Upper lobe of right lung (tissue), 1 donor: ENCODE data around the gene ATXN7. TPM values are rescaled to one million over a fixed set of nuclear protein-coding genes. Genes with fewer than 3 reads are reported as not detected.

Source experiments
- ATAC-seq: fragments of 200-7000 bp; cut with Tn5 transposase; one replicate; pipeline ENCODE4 v1.9.1; 2020; ENCODE audit warnings: mild to moderate bottlenecking, moderate library complexity
- DNase-seq: peaks from one replicate; pipeline ENCODE4 v3.0.0-alpha.2; 2020
- H3K27ac ChIP-seq: fragments of 200-600 bp; one replicate; pipeline ENCODE4 v1.8.0; 2022
- H3K27me3 ChIP-seq: fragments of 200-600 bp; one replicate; pipeline ENCODE4 v1.8.0; 2022; ENCODE audit warnings: mild to moderate bottlenecking
- H3K36me3 ChIP-seq: fragments of 200-600 bp; one replicate; pipeline ENCODE4 v1.8.0; 2022
- H3K4me1 ChIP-seq: fragments of 200-600 bp; one replicate; pipeline ENCODE4 v1.8.0; 2022
- H3K4me3 ChIP-seq: fragments of 200-600 bp; one replicate; pipeline ENCODE4 v1.8.0; 2022; ENCODE audit warnings: mild to moderate bottlenecking
- H3K9me3 ChIP-seq: fragments of 200-600 bp; one replicate; pipeline ENCODE4 v1.8.0; 2022
- intact Hi-C: fragments of 100-400 bp; cut with DNase I; formaldehyde crosslinking; loops from one replicate; pipeline ENCODE4 v1.11.0; 2022
- total RNA-seq: library from RNA; stranded (reverse); fragmentation: NEBNext Ultra II Directional; extraction: Animal tissue kit (Norgen Biotek cat#: 25700); gene quantifications from one replicate; pipeline ENCODE4 v1.2.1, GENCODE V29; 2021
- TF ChIP-seq, protein P1 (sequence below): fragments of 200-600 bp; IDR thresholded peaks from one replicate; pipeline ENCODE4 v1.8.0; 2022; ENCODE audit warnings: antibody characterized with exemption
- donor health status: DM: no; HTN: yes; CAD: no; lungs with severe emphysema.

Gene ATXN7
- total RNA-seq, 1 donor from 2014 or later, result 35.5 TPM

- peaks cover 23% of the 10 kb centered on the region for H3K4me1 ChIP-seq
- TF ChIP-seq, protein P1, sequence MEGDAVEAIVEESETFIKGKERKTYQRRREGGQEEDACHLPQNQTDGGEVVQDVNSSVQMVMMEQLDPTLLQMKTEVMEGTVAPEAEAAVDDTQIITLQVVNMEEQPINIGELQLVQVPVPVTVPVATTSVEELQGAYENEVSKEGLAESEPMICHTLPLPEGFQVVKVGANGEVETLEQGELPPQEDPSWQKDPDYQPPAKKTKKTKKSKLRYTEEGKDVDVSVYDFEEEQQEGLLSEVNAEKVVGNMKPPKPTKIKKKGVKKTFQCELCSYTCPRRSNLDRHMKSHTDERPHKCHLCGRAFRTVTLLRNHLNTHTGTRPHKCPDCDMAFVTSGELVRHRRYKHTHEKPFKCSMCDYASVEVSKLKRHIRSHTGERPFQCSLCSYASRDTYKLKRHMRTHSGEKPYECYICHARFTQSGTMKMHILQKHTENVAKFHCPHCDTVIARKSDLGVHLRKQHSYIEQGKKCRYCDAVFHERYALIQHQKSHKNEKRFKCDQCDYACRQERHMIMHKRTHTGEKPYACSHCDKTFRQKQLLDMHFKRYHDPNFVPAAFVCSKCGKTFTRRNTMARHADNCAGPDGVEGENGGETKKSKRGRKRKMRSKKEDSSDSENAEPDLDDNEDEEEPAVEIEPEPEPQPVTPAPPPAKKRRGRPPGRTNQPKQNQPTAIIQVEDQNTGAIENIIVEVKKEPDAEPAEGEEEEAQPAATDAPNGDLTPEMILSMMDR, result no peak
- no peaks in the 10 kb centered on the region for H3K27me3 ChIP-seq
- DNase-seq (peak; percentile 96), ATAC-seq (peak; percentile 95)
- peak within 1 kb of the TSS; percentile 96 for H3K27ac ChIP-seq
- H3K4me3 ChIP-seq, result peak within 1 kb of the TSS; percentile 80
- H3K9me3 ChIP-seq, result no peaks in the 10 kb centered on the region
- intact Hi-C loops, result no loop called here
- peaks cover 21% of the 10 kb centered on the region for H3K36me3 ChIP-seq
Observed at GRCh38 chr3:63911873-63912767, 48.5 kb downstream of the ATXN7 start, which contains the start of gene SCAANT1. Gene SCAANT1 (minus strand): TSS chr3:63912383.

DNA sequence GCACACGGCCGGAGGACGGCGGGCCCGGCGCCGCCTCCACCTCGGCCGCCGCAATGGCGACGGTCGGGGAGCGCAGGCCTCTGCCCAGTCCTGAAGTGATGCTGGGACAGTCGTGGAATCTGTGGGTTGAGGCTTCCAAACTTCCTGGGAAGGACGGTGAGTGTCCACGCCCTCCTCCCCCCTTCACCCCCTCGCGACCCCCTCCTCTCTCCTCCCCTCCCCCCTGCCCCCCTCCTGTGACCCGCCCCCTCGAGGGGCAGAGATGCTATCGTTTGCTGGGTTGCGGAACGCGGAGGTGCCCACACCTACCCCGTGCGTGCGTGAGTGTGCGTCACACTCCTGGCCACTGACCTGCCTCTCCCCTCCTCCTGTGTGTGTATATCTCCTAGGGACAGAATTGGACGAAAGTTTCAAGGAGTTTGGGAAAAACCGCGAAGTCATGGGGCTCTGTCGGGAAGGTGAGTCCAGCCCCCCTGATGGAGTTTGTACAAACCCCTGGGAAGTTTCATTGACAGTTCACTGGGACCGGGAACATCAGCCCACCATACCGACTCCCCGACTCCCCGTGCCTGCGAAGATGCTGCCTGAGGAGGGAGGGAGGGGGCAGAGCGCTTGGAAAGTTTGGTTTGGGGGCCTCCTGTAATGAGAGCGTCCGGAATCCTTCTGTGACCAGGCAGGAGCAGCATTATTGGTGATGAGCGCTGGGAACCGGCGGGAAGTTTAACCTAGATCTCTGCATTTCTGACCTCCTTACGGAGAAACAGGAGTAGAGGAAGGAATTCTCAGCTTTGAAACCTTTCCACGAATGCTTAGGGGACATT is 49.3 kb downstream of the ATXN7 start:
- DNase-seq (peak; percentile 83), ATAC-seq (peak; percentile 56)
- H3K27ac ChIP-seq, result peak overlapping the region; percentile 96
- peaks cover 23% of the 10 kb centered on the region for H3K4me1 ChIP-seq
- TF ChIP-seq, protein P1, result no peak
- no peaks in the 10 kb centered on the region for H3K9me3 ChIP-seq
- intact Hi-C loops, result no loop called here
- no peaks in the 10 kb centered on the region for H3K27me3 ChIP-seq
- peaks cover 22% of the 10 kb centered on the region for H3K36me3 ChIP-seq
- peak overlapping the region; percentile 80 for H3K4me3 ChIP-seq

DNA sequence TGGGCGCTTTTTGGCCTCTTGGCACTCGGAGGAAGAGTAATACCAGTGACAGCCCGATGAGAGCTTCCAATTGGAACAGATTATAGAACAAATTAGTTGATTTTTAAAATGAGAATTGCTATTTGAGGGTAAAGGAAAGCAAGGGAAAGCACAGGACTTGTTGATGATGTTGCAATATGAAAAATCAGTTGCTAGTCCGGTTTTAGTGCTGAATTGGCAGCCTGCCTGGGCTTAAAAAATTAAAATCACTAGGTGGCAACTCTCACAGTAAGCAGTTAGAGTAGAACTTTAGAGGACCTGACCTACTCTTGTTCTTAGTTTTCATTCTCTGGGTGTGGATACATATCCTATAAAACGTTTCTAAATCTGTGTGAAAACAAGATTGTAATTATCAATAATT is 50.6 kb downstream of the ATXN7 start:
- TF ChIP-seq, protein P1, result no peak
- no peak for ATAC-seq
- no peaks in the 10 kb centered on the region for H3K9me3 ChIP-seq
- H3K4me1 ChIP-seq, result peaks cover 23% of the 10 kb centered on the region
- DNase-seq, result no peak
- H3K27me3 ChIP-seq, result no peaks in the 10 kb centered on the region
- H3K27ac ChIP-seq, result peak overlapping the region; percentile 96
- H3K36me3 ChIP-seq, result peaks cover 32% of the 10 kb centered on the region
- H3K4me3 ChIP-seq, result peak overlapping the region; percentile 80
- intact Hi-C loops, result no loop called here

DNA sequence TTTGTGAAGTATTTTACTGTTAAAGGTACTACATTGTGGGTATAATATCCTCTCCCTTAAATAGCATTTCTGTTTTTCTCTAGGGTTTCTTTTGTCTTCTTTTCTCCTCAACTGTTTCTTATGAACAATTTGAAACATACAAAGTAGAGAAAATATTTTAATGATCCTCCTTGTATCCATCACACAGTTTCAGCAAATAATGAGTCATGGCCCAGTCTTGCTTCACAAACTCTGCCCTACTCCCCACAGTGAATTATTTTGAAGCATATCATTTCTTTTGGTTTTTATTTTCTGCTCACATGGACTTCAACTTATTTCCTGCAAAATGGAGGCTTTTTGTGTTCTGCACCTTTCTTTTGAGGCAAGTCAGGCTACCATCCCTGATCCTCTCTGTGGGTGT is 54.7 kb downstream of the ATXN7 start:
- intact Hi-C loops, result no loop called here
- no peak for ATAC-seq
- Histone ChIP-seq H3K4me1 (peaks cover 9% of the 10 kb centered on the region), H3K27ac (no peak overlapping the region), H3K9me3 (no peaks in the 10 kb centered on the region), H3K36me3 (peaks cover 40% of the 10 kb centered on the region), H3K4me3 (no peak overlapping the region), H3K27me3 (no peaks in the 10 kb centered on the region)
- TF ChIP-seq, protein P1, result no peak
- DNase-seq, result no peak

- no peaks in the 10 kb centered on the region for H3K27me3 ChIP-seq
- H3K27ac ChIP-seq, result no peak overlapping the region
- peaks cover 40% of the 10 kb centered on the region for H3K36me3 ChIP-seq
- intact Hi-C loops, result no loop called here
- H3K4me1 ChIP-seq, result no peaks in the 10 kb centered on the region
- DNase-seq (no peak), ATAC-seq (no peak)
- no peak overlapping the region for H3K4me3 ChIP-seq
- H3K9me3 ChIP-seq, result no peaks in the 10 kb centered on the region
- TF ChIP-seq, protein P1, result no peak
Observed at GRCh38 chr3:63920001-63920400, 56.3 kb downstream of the ATXN7 start.
